H7 (cell line): Measurements from ENCODE around the gene DDX56. TPM values are rescaled to one million over a fixed set of nuclear protein-coding genes. Genes with fewer than 3 reads are reported as not detected.
A peak's percentile ranks its signal among the peaks of the same experiment; 100 is the strongest.

Experiments used
- DNase-seq: peaks from one replicate; pipeline ENCODE4 v3.0.0; 2012
- H3K27me3 ChIP-seq: 2 replicates; pipeline ENCODE4 v1.6.0; 2011; ENCODE audit warnings: mild to moderate bottlenecking, low read length; ENCODE audit not compliant: control insufficient read depth, insufficient read depth
- H3K36me3 ChIP-seq: replicated peaks from 2 replicates; pipeline ENCODE4 v1.5.1; 2011; ENCODE audit warnings: low read length; ENCODE audit not compliant: control insufficient read depth, insufficient read depth
- H3K4me3 ChIP-seq: 2 replicates; pipeline ENCODE4 v1.5.1; 2011; ENCODE audit warnings: low read depth, mild to moderate bottlenecking, control low read depth, low read length, moderate library complexity; ENCODE audit not compliant: insufficient read depth
- total RNA-seq: library from RNA; depleted of rRNA; stranded (reverse); fragments of >200 nt; shearing (Covaris generic); gene quantifications from 2 replicates; pipeline ENCODE4 v1.2.3, GENCODE V29; 2014

DDX56 gene
- total RNA-seq, 1 experiment from 2014 or later = 93.4 TPM

GRCh38 chr7:44539669-44540506 is 33.8 kb downstream of the DDX56 start:
- no peaks in the 10 kb centered on the region for H3K36me3 ChIP-seq
- no peaks in the 10 kb centered on the region for H3K27me3 ChIP-seq
- H3K4me3 ChIP-seq = no peak overlapping the region
- DNase-seq = no peak

- DNase-seq = no peak
Measured at GRCh38 chr7:44538798-44539668, 34.7 kb downstream of the DDX56 start.

DNA sequence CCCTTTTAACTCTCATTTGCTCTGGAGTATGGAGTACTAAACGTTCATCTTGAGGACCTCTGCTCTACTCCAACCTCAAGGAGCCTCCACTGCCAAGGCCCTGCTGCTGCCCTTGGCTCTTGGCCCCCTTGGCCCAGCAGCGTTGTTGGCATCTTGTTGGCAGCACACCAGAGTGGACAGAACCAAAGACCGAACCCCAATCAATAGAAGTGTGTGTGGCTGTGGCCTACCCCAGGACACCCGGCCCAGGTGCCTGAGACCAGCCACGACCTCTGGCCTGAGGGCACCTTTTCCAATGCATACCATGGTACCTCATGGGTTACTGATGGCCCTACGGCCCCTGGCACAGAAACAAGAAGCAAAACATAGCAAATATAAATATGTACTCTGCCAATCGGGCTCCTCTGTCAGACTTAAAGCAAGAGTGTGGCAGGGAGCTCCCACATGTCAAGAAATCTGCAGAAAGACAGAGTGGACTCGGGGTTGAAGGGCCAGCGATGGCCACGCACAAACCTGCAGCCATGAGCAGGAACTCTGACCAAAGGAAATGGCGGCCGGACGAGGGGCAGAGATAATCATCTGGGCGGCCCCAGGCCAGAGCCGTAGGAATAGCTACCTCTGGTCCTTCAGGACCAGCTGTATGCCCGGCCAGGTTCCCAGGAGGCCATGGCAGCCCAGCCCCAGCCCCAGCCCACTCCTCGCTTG is 35.5 kb downstream of the DDX56 start:
- Histone ChIP-seq H3K36me3 (no peaks in the 10 kb centered on the region), H3K4me3 (no peak overlapping the region), H3K27me3 (no peaks in the 10 kb centered on the region)
- no peak for DNase-seq

More at GRCh38 chr7:44538798-44539668, 34.7 kb downstream of the DDX56 start:
- Histone ChIP-seq H3K4me3 (no peak overlapping the region), H3K27me3 (no peaks in the 10 kb centered on the region), H3K36me3 (no peaks in the 10 kb centered on the region)

- Histone ChIP-seq H3K36me3 (no peaks in the 10 kb centered on the region), H3K27me3 (no peaks in the 10 kb centered on the region), H3K4me3 (no peak overlapping the region)
- DNase-seq = no peak
Measured at GRCh38 chr7:44537442-44537841, 36.3 kb downstream of the DDX56 start.

GRCh38 chr7:44536090-44536489 is 37.6 kb downstream of the DDX56 start:
- DNase-seq = no peak
- H3K4me3 ChIP-seq = no peak overlapping the region
- no peaks in the 10 kb centered on the region for H3K27me3 ChIP-seq
- H3K36me3 ChIP-seq = no peaks in the 10 kb centered on the region

- Histone ChIP-seq H3K4me3 (no peak overlapping the region), H3K27me3 (no peaks in the 10 kb centered on the region), H3K36me3 (no peaks in the 10 kb centered on the region)
- DNase-seq = no peak
Measured at GRCh38 chr7:44535348-44536064, 38.2 kb downstream of the DDX56 start.

DNA sequence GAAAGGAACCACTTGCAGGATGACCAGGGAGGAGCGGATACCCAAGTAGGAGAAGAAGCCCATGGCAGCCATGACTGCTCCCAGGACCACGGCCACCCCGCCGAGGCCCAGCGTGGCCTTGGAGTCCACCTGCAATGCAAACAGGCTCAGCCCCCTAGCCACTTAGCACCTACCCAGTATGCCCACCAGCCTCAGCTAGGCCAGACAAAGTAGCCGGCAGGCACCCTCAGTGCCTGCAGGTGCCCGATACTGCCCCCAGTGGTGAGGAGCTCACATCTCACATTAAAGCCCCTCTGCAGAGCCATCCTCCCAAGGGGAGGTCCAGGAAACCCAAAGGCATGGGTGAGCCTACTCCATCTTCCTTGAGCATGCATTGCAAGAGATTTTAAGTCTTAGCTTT is 39.2 kb downstream of the DDX56 start:
- Histone ChIP-seq H3K27me3 (no peaks in the 10 kb centered on the region), H3K36me3 (no peaks in the 10 kb centered on the region), H3K4me3 (no peak overlapping the region)
- peak; percentile 96 for DNase-seq

DNA sequence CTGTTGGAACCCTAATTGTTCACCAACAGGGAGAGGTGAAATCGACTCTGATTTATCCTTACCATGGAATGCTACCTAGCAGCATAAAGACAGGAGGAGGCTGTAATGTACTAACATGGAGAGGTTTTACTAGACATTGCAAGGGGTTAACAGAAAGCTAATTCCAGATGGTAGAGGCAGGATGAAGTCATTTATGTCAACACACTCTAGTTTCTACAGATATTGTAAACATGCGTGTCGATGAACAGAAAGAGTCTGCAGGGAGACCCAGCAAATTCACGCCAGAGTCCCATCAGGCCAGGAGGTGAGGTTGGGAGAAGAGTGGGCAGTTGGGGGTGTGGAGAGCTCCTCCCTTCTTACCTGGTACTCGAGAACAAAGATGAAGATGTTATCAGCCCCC is 39.6 kb downstream of the DDX56 start:
- Histone ChIP-seq H3K36me3 (no peaks in the 10 kb centered on the region), H3K4me3 (no peak overlapping the region), H3K27me3 (no peaks in the 10 kb centered on the region)
- no peak for DNase-seq

GRCh38 chr7:44533301-44534055 is 40.2 kb downstream of the DDX56 start:
- Histone ChIP-seq H3K4me3 (no peak overlapping the region), H3K27me3 (no peaks in the 10 kb centered on the region), H3K36me3 (no peaks in the 10 kb centered on the region)
- DNase-seq = peak; percentile 39

DNA sequence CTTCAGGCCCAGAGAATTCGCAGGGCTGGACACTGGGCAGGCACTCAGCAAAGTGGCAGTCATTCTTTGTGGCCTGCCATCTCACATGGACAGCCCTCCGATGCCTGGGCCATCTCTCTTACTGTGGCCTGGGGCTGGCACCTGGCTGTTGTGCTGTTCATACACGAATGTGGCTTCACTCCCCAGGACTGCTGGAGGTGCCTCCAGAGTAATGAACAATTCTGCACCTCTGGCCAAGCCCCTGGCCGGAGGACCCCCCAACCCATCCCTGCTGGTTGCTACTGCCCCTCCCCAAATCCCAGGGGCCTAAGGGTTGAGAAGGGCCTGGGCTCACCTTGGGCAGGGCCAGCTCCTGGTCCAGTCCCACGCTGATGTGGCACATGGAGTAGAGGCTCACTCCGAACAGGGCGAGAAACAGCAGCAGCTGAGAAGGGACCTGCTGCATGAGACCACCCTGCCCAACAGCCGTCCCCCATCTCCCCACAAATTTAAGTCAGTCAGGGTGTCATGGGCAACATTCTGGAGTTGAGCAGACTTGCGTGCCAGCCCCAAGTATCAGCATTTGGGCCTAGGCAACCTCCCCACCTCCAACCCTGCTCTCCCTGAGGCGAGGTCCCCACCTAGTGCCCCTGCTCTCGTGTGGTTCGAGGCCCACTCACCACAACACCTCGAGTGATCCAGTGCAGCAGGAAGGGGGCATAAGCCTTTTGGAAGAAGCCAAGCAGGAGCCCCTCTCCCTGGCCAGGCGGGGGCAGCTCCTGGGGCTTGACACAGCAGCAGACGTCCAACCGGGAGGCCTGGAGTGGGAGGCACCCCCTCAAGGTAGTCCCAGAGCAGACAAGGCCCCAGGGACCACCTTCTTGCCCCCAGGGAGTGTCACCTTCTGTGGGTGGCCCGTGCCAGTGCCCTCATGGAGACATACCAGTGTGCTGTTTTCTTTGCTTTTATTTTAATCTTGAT is 42.0 kb downstream of the DDX56 start:
- Histone ChIP-seq H3K4me3 (no peak overlapping the region), H3K27me3 (no peaks in the 10 kb centered on the region), H3K36me3 (no peaks in the 10 kb centered on the region)
- DNase-seq = peak; percentile 34

DNA sequence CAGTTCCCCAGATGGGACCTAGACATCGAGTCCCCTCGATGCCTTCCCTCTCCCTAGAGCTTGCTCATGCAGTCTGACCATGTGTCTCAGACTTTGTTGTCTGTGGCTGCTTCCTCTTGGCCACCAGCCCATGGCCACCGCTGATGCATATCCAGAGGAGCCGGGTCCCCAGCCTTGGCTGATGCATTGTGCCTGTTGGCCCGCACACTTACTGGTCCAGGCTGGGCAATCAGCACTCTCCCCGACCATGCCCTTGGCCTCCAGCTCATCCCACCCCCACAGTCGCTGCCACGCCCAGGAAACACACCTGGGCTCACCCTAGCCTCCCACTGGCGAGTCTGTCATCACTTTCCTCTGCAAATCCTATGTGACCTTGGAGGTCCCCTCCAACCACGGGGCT is 42.7 kb downstream of the DDX56 start:
- H3K4me3 ChIP-seq = no peak overlapping the region
- H3K36me3 ChIP-seq = no peaks in the 10 kb centered on the region
- DNase-seq = peak; percentile 38
- H3K27me3 ChIP-seq = no peaks in the 10 kb centered on the region

DNA sequence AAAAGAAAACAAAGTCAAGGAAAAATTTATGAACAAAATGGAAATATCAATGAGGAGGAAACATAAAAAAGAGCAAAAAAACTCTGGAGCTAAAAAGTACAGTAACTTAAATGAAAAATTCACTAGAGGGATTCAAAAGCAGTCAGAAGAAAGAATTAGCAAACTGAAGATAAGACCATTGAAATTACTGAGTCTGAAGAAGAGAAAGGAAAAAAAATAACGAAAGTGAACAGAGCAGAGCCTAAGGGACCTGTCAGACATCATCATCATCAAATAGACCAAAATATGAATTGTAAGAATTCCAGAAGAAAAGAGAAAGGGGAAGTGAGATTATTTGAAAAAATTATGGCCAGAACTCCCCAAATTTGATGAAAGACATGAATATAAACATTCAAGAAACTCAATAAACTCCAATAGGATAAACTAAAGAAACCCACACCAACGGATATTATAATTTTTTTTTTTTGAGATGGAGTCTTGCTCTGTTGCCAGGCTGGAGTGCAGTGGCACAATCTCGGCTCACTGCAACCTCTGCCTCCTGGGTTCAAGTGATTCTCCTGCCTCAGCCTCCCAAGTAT is 48.8 kb downstream of the DDX56 start:
- H3K27me3 ChIP-seq = no peaks in the 10 kb centered on the region
- DNase-seq = no peak
- H3K36me3 ChIP-seq = no peaks in the 10 kb centered on the region
- no peak overlapping the region for H3K4me3 ChIP-seq
